Measurements from ENCODE around the gene ZNF334.

The ZNF334 gene
- 0 to 0.78 (median 0.29) reads per million in 9 experiments for total RNA-seq

GRCh38 chr20:46512943-46513844 lies at the start of gene ZNF334:
TSS of gene ZNF334 (minus strand) at chr20:46513559. CDS start at chr20:46512102, 1,457 bp downstream.
- no peak for DNase-seq
- peaks cover 0 to 2% of the 10 kb centered on the region in 2 donors for H3K4me1 Mint-ChIP-seq (ENCODE audit: low read depth in 2 of 2)
- no peaks in the 10 kb centered on the region for H3K9me3 Mint-ChIP-seq
- peaks cover 43 to 45% of the 10 kb centered on the region in 2 donors for H3K27me3 Mint-ChIP-seq
- H3K4me3 Mint-ChIP-seq = peak within 1 kb of the TSS; percentile 54 to 58
- no peak within 1 kb of the TSS for H3K27ac Mint-ChIP-seq
- H3K36me3 Mint-ChIP-seq (ENCODE audit: insufficient read depth) = no peaks in the 10 kb centered on the region
- no peak for ATAC-seq (replicated peaks)

- H3K27ac Mint-ChIP-seq = no peak overlapping the region
- no peaks in the 10 kb centered on the region for H3K9me3 Mint-ChIP-seq
- DNase-seq (peak; percentile 47 to 54 (median 48)), ATAC-seq (replicated peaks) (peak; percentile 61)
- H3K36me3 Mint-ChIP-seq (ENCODE audit: insufficient read depth) = no peaks in the 10 kb centered on the region
- H3K27me3 Mint-ChIP-seq = peaks cover 0 to 12% of the 10 kb centered on the region in 2 donors
- peaks cover 0 to 7% of the 10 kb centered on the region in 2 donors for H3K4me1 Mint-ChIP-seq (ENCODE audit: low read depth in 2 of 2)
- H3K4me3 Mint-ChIP-seq = no peak overlapping the region
Observed at GRCh38 chr20:46562373-46563169, 49.2 kb upstream of the ZNF334 start.

GRCh38 chr20:46562009-46562372 lies 48.6 kb upstream of the ZNF334 start:
- peaks cover 0 to 7% of the 10 kb centered on the region in 2 donors for H3K4me1 Mint-ChIP-seq (ENCODE audit: low read depth in 2 of 2)
- ATAC-seq (replicated peaks) = no peak
- no peaks in the 10 kb centered on the region for H3K9me3 Mint-ChIP-seq
- H3K36me3 Mint-ChIP-seq (ENCODE audit: insufficient read depth) = no peaks in the 10 kb centered on the region
- peaks cover 0 to 7% of the 10 kb centered on the region in 2 donors for H3K27me3 Mint-ChIP-seq
- DNase-seq = no peak
- H3K4me3 Mint-ChIP-seq = no peak overlapping the region
- no peak overlapping the region for H3K27ac Mint-ChIP-seq

- peaks cover 0 to 7% of the 10 kb centered on the region in 2 donors for H3K4me1 Mint-ChIP-seq (ENCODE audit: low read depth in 2 of 2)
- no peak overlapping the region for H3K4me3 Mint-ChIP-seq
- no peaks in the 10 kb centered on the region for H3K36me3 Mint-ChIP-seq (ENCODE audit: insufficient read depth)
- H3K9me3 Mint-ChIP-seq = no peaks in the 10 kb centered on the region
- H3K27me3 Mint-ChIP-seq = no peaks in the 10 kb centered on the region
- ATAC-seq (replicated peaks) (no peak), DNase-seq (no peak)
- no peak overlapping the region for H3K27ac Mint-ChIP-seq
Observed at GRCh38 chr20:46559685-46560440, 46.5 kb upstream of the ZNF334 start.

GRCh38 chr20:46559001-46559400 lies 45.6 kb upstream of the ZNF334 start:
- Mint-ChIP-seq H3K27me3 (no peaks in the 10 kb centered on the region), H3K4me3 (no peak overlapping the region), H3K4me1 (ENCODE audit: low read depth in 2 of 2) (peaks cover 0 to 7% of the 10 kb centered on the region in 2 donors), H3K36me3 (ENCODE audit: insufficient read depth) (no peaks in the 10 kb centered on the region), H3K9me3 (no peaks in the 10 kb centered on the region), H3K27ac (no peak overlapping the region)
- ATAC-seq (replicated peaks) = no peak
- no peak for DNase-seq

- Mint-ChIP-seq H3K27ac (no peak overlapping the region), H3K36me3 (ENCODE audit: insufficient read depth) (no peaks in the 10 kb centered on the region), H3K27me3 (no peaks in the 10 kb centered on the region), H3K4me1 (ENCODE audit: low read depth in 2 of 2) (peaks cover 0 to 7% of the 10 kb centered on the region in 2 donors), H3K9me3 (no peaks in the 10 kb centered on the region), H3K4me3 (no peak overlapping the region)
- ATAC-seq (replicated peaks) (no peak), DNase-seq (no peak)
Observed at GRCh38 chr20:46558511-46558959, 45.2 kb upstream of the ZNF334 start.

- Mint-ChIP-seq H3K4me3 (no peak overlapping the region), H3K27ac (peak overlapping the region in 1 of 2 donors; percentile 52), H3K9me3 (no peaks in the 10 kb centered on the region), H3K4me1 (ENCODE audit: low read depth in 2 of 2) (peaks cover 11 to 18% of the 10 kb centered on the region in 2 donors), H3K27me3 (no peaks in the 10 kb centered on the region), H3K36me3 (ENCODE audit: insufficient read depth) (no peaks in the 10 kb centered on the region)
- no peak for DNase-seq
- no peak for ATAC-seq (replicated peaks)
Observed at GRCh38 chr20:46557231-46557956, 44.0 kb upstream of the ZNF334 start.

GRCh38 chr20:46555370-46555956 lies 42.1 kb upstream of the ZNF334 start:
- Mint-ChIP-seq H3K36me3 (ENCODE audit: insufficient read depth) (no peaks in the 10 kb centered on the region), H3K27me3 (no peaks in the 10 kb centered on the region), H3K27ac (no peak overlapping the region), H3K9me3 (no peaks in the 10 kb centered on the region), H3K4me1 (ENCODE audit: low read depth in 2 of 2) (peaks cover 19 to 20% of the 10 kb centered on the region in 2 donors), H3K4me3 (no peak overlapping the region)
- no peak for DNase-seq
- ATAC-seq (replicated peaks) = no peak

GRCh38 chr20:46554828-46555227 lies 41.5 kb upstream of the ZNF334 start:
- Mint-ChIP-seq H3K4me3 (no peak overlapping the region), H3K9me3 (no peaks in the 10 kb centered on the region), H3K4me1 (ENCODE audit: low read depth in 2 of 2) (peaks cover 18 to 19% of the 10 kb centered on the region in 2 donors), H3K27ac (no peak overlapping the region), H3K36me3 (ENCODE audit: insufficient read depth) (no peaks in the 10 kb centered on the region), H3K27me3 (no peaks in the 10 kb centered on the region)
- DNase-seq (no peak), ATAC-seq (replicated peaks) (no peak)

GRCh38 chr20:46553926-46554325 lies 40.6 kb upstream of the ZNF334 start:
- Mint-ChIP-seq H3K9me3 (no peaks in the 10 kb centered on the region), H3K27me3 (no peaks in the 10 kb centered on the region), H3K36me3 (ENCODE audit: insufficient read depth) (no peaks in the 10 kb centered on the region), H3K4me3 (no peak overlapping the region), H3K4me1 (ENCODE audit: low read depth in 2 of 2) (peaks cover 18 to 19% of the 10 kb centered on the region in 2 donors), H3K27ac (no peak overlapping the region)
- no peak for ATAC-seq (replicated peaks)
- no peak for DNase-seq

GRCh38 chr20:46552460-46553420 lies 39.4 kb upstream of the ZNF334 start:
- H3K36me3 Mint-ChIP-seq (ENCODE audit: insufficient read depth) = no peaks in the 10 kb centered on the region
- H3K9me3 Mint-ChIP-seq = no peaks in the 10 kb centered on the region
- H3K27ac Mint-ChIP-seq = peak overlapping the region; percentile 36 to 76
- H3K4me3 Mint-ChIP-seq = peak overlapping the region; percentile 54 to 59
- H3K27me3 Mint-ChIP-seq = no peaks in the 10 kb centered on the region
- ATAC-seq (replicated peaks) = peak; percentile 90
- peaks cover 18 to 19% of the 10 kb centered on the region in 2 donors for H3K4me1 Mint-ChIP-seq (ENCODE audit: low read depth in 2 of 2)
- peak in 2 of 3 experiments; percentile 17 to 27 for DNase-seq
